ENCODE measurements around the gene GVQW3. TPM values are rescaled to one million over a fixed set of nuclear protein-coding genes. Genes with fewer than 3 reads are reported as not detected.

GVQW3 gene
- total RNA-seq, 1 donor from 2014 or later, result 3.9 TPM

DNA sequence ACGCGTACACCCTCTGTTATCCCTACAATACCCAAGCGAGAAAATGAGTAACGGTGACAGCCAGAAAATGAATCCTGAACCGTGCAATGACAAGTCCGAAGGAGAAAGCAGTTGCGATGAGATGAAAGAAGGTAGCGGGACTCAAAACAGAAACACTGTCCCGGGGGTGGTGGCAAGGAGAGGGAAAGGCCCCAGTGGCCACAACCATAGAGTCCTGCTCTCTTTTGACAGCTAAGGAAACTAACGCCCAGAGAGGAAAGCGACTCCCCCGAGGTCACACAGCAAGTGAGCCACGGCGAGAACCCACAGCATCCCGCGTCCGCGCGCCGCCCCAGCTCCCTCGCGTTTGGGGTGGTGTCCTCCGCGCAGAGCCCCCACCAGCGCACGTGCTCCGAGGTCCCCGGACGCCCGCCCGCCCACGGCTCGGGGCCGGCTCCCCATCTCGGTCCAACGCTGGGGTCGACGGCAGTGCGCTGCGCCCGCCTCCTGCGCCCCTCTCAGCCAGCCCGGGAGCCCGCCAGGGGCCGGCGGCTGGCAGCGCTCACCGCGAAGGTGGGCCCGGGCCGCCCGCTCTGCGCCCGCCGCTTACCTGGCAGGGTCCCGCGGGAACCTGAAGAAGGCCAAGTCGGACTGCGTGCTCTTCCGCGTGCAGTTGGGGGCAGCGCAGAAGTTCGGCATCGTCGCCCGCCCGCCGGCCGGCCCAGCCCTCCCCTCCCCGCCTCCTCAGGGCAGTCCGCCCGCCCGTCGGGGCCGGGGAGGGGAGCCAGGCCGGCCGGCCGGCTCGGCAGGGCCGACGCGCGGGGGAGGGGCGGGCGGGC, 755 bp upstream of the GVQW3 start:
- H3K4me3 Mint-ChIP-seq (ENCODE audit: unreplicated experiment), result peak overlapping the region; percentile 91
- H3K27ac Mint-ChIP-seq (ENCODE audit: unreplicated experiment), result peak overlapping the region; percentile 85
- H3K9me3 Mint-ChIP-seq (ENCODE audit: low read depth), result no peaks in the 10 kb centered on the region
- no peaks in the 10 kb centered on the region for H3K27me3 Mint-ChIP-seq (ENCODE audit: low read depth)
- peaks cover 29% of the 10 kb centered on the region for H3K4me1 Mint-ChIP-seq (ENCODE audit: low read depth)
- peaks cover 1% of the 10 kb centered on the region for H3K36me3 Mint-ChIP-seq (ENCODE audit: low read depth)
- TF ChIP-seq, protein P1, sequence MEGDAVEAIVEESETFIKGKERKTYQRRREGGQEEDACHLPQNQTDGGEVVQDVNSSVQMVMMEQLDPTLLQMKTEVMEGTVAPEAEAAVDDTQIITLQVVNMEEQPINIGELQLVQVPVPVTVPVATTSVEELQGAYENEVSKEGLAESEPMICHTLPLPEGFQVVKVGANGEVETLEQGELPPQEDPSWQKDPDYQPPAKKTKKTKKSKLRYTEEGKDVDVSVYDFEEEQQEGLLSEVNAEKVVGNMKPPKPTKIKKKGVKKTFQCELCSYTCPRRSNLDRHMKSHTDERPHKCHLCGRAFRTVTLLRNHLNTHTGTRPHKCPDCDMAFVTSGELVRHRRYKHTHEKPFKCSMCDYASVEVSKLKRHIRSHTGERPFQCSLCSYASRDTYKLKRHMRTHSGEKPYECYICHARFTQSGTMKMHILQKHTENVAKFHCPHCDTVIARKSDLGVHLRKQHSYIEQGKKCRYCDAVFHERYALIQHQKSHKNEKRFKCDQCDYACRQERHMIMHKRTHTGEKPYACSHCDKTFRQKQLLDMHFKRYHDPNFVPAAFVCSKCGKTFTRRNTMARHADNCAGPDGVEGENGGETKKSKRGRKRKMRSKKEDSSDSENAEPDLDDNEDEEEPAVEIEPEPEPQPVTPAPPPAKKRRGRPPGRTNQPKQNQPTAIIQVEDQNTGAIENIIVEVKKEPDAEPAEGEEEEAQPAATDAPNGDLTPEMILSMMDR (IDR thresholded peaks at IDR 0.05), result no peak
- no peak for DNase-seq (ENCODE audit: low spot score)

DNA sequence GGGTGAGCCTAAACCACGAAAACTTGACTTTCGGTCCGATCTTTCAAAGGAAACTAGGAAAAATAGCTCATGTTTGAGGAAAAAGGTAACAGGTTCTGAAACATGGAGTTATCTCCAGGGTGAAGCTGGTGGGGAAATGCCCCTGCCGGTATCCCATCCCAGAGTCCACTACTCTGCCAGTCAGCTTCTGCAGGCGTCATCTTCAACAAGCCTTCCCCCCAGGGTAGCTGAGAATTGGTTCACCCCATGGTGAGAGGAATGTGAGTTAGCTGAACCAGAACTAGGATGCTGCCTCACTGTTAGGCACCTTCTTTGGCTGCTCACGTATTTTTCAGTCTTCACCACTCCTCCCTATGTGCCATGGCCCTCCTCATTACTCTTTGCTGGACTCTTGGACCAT, 1.1 kb downstream of the GVQW3 start:
- H3K9me3 Mint-ChIP-seq (ENCODE audit: low read depth), result no peaks in the 10 kb centered on the region

DNA sequence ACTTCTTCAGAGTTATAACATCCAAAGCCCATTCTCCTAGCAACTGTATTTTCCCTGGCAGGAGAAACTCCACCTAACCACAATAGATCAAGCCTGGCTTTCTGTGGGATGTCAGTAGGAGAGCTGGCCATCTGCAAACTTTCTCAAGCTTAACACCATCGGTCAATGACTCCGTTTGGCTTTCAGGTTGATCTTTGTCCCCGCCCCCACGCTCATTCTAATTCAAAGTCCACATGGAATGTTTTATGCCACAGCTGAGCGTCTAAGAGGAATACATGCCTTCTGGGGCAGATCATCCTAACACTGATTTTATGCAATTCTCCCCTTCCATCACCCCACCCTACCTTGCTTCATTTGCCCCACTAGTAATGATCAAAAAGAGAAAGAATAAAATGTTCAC, 4.8 kb downstream of the GVQW3 start:
- H3K27me3 Mint-ChIP-seq (ENCODE audit: low read depth), result no peaks in the 10 kb centered on the region
- H3K27ac Mint-ChIP-seq (ENCODE audit: unreplicated experiment), result no peak overlapping the region
- peaks cover 1% of the 10 kb centered on the region for H3K36me3 Mint-ChIP-seq (ENCODE audit: low read depth)
- no peak overlapping the region for H3K4me3 Mint-ChIP-seq (ENCODE audit: unreplicated experiment)
- TF ChIP-seq, protein P1 (IDR thresholded peaks at IDR 0.05), result no peak
- peaks cover 16% of the 10 kb centered on the region for H3K4me1 Mint-ChIP-seq (ENCODE audit: low read depth)
- no peaks in the 10 kb centered on the region for H3K9me3 Mint-ChIP-seq (ENCODE audit: low read depth)
- no peak for DNase-seq (ENCODE audit: low spot score)

More for the DNA sequence above, 1.1 kb downstream of the GVQW3 start:
- Mint-ChIP-seq H3K4me3 (ENCODE audit: unreplicated experiment) (peak overlapping the region; percentile 85), H3K27ac (ENCODE audit: unreplicated experiment) (no peak overlapping the region), H3K4me1 (ENCODE audit: low read depth) (peaks cover 29% of the 10 kb centered on the region), H3K36me3 (ENCODE audit: low read depth) (peaks cover 1% of the 10 kb centered on the region), H3K27me3 (ENCODE audit: low read depth) (no peaks in the 10 kb centered on the region)
- DNase-seq (ENCODE audit: low spot score), result no peak
- TF ChIP-seq, protein P1 (IDR thresholded peaks at IDR 0.05), result no peak

DNA sequence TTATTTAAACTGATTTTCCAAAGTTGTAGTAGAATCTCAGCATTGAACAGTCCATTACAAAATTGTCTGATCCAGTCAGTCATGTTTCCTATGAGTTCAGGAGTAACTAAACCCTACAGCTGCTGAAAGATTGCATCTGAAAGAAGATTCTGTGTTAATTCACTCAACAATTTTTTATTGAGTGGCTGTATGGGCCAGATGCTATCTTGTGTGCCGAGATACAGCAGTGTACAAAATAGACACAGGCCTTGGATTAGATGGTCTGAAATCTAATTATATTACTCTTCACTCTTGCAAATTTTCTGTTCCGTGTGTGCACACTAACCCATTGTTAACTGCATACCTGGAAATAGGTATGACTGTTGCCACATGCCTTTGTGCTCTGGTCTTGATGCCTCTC, 7.3 kb downstream of the GVQW3 start:
- TF ChIP-seq, protein P1 (IDR thresholded peaks at IDR 0.05), result no peak
- no peaks in the 10 kb centered on the region for H3K9me3 Mint-ChIP-seq (ENCODE audit: low read depth)
- DNase-seq (ENCODE audit: low spot score), result no peak
- H3K27ac Mint-ChIP-seq (ENCODE audit: unreplicated experiment), result no peak overlapping the region
- peaks cover 2% of the 10 kb centered on the region for H3K4me1 Mint-ChIP-seq (ENCODE audit: low read depth)
- peaks cover 1% of the 10 kb centered on the region for H3K36me3 Mint-ChIP-seq (ENCODE audit: low read depth)
- no peak overlapping the region for H3K4me3 Mint-ChIP-seq (ENCODE audit: unreplicated experiment)
- H3K27me3 Mint-ChIP-seq (ENCODE audit: low read depth), result no peaks in the 10 kb centered on the region

DNA sequence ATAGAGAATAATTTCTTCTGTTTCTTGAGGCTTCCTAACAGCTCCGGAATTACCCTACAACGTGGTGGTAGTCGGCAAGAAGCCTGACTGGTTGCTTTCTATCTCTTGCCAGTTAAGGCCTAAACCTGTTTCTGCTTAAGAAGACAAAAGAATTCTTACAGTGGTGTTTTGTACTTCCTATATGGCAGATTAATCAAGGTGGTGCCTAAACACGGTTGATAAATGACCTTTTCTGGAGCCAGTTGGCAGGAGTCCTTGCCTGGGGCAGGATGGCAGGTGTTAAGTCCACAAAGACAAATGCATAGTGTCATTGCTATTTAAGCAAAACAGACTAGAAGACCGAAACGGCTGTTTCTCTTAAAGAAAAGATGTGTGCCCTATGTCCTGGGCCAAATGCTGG, 9.9 kb downstream of the GVQW3 start:
- no peak overlapping the region for H3K4me3 Mint-ChIP-seq (ENCODE audit: unreplicated experiment)
- H3K9me3 Mint-ChIP-seq (ENCODE audit: low read depth), result no peaks in the 10 kb centered on the region
- H3K27me3 Mint-ChIP-seq (ENCODE audit: low read depth), result no peaks in the 10 kb centered on the region
- no peak for DNase-seq (ENCODE audit: low spot score)
- TF ChIP-seq, protein P1 (IDR thresholded peaks at IDR 0.05), result no peak
- no peak overlapping the region for H3K27ac Mint-ChIP-seq (ENCODE audit: unreplicated experiment)
- H3K4me1 Mint-ChIP-seq (ENCODE audit: low read depth), result no peaks in the 10 kb centered on the region
- no peaks in the 10 kb centered on the region for H3K36me3 Mint-ChIP-seq (ENCODE audit: low read depth)
